Measurements from ENCODE around the gene PLIN4.
"Not testable (repeated sequence)": the region's sequence is repeated elsewhere in the genome, so short reads cannot be mapped to it uniquely, and the experiment has no call there.

PLIN4 gene

DNA sequence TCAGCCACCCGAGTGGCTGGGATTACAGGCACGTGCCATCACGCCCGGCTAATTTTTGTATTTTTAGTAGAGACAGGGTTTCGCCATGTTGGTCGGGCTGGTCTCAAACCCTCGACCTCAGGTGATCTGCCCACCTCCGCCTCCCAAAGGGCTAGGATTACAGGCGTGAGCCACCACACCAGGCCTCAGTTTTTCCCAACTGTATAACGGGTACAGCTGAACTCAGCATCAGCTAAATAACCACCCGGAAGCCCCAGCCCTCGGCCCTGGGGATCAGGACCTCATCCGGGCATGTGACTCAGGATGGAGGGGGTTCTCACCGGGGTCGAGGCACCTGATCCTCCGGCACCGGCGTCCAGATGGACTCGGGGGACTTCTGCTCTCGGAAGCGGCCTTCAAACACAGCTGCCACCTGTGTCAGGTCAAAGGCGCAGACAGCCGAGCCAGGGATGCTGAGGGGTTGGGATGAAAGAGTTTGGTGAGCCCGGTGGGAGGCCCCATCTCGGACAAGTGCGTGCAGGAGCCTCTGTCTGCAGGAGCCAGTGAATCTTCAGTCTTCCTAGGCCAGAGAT, 32.3 kb upstream of the PLIN4 start:
- H3K4me3 ChIP-seq (ENCODE audit: low read depth, low read length), result no peak overlapping the region

DNA sequence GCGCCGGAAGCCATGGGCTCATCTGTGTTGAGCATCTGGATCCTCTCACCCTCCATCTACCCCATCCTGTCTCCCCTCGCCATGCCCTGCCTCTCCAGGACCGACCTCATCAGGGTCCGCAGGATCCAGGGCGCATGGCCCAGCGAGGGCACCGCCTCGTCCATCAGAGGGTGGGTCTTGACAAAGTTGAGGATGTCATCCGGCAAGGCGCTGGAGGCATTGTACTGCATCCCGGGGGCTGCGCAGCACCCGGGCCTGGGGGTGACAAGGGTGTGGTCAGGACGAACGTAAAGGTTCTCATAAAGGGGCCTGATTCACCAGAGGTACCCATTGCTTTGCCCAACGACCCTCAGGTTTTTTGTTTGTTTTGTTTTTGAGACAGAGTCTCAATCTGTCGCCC, 31.7 kb upstream of the PLIN4 start:
- DNase-seq (ENCODE audit: low read depth), result no peak
- no peak overlapping the region for H3K4me3 ChIP-seq (ENCODE audit: low read depth, low read length)

More for the DNA sequence above, 32.3 kb upstream of the PLIN4 start:
- DNase-seq (ENCODE audit: low read depth), result no peak

DNA sequence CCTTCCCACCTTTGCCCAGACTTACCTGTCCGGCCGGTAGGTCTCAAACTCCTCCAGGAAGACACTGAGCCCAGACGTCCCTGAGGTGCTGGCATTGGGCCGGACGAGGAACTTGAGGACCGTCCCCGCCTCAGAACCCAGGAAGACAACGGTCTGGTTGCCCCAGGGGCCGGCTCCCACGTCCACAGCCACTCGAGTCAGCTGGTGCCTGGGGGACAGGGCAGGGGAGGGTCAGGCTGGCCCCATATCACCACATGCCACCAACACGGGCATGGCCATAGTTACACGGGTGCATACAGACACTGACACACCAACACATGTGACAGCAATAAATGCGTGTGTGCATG, 29.9 kb upstream of the PLIN4 start:
- no peak overlapping the region for H3K4me3 ChIP-seq (ENCODE audit: low read depth, low read length)

DNA sequence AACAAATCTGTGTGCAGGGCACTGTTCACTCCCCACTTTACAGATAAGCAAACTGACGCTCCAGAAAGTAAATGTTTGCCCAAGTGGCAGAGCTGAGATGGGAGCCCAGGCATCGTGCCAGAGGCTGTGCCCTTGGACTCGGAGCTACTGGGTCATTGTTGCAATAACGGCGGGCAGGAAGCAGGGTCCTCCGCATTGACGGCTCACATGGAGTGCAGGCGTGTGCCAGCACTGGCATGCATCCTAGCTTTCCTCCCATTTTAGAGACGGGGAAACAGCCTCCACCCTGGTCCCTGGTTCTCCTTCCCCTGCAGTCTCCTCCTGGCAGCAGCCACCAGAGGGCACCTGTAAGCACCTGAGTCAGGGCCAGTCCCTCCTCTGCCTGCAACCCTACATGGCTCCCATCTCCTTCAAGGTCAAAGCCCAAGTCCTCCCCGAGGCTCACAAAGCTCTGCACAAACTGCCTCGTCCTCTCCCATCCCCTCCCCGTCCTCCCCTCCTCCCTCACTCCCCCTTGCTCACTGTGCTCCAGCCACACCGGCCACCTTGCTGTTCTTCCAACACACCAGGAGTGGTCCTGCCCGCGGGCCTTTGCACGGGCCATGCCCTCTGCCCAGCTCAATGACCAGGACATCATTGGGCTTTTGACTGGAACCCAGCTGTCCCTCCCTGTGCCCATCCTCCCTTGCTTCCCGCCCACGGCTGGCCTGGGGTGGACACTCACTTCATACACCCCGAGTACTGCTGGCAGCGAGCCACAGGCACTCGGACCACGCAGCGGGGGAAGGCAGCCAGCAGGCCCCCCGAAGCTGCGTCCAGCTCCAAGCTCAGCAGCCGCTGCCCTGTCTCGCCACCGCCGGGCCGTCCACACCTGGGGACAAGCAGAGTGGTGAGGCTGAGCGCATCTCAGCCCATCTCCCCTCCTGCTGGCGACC, 29.3 kb upstream of the PLIN4 start:
- no peak for DNase-seq (ENCODE audit: low read depth)
- no peak overlapping the region for H3K4me3 ChIP-seq (ENCODE audit: low read depth, low read length)

More for the DNA sequence above, 29.9 kb upstream of the PLIN4 start:
- DNase-seq (ENCODE audit: low read depth), result no peak

DNA sequence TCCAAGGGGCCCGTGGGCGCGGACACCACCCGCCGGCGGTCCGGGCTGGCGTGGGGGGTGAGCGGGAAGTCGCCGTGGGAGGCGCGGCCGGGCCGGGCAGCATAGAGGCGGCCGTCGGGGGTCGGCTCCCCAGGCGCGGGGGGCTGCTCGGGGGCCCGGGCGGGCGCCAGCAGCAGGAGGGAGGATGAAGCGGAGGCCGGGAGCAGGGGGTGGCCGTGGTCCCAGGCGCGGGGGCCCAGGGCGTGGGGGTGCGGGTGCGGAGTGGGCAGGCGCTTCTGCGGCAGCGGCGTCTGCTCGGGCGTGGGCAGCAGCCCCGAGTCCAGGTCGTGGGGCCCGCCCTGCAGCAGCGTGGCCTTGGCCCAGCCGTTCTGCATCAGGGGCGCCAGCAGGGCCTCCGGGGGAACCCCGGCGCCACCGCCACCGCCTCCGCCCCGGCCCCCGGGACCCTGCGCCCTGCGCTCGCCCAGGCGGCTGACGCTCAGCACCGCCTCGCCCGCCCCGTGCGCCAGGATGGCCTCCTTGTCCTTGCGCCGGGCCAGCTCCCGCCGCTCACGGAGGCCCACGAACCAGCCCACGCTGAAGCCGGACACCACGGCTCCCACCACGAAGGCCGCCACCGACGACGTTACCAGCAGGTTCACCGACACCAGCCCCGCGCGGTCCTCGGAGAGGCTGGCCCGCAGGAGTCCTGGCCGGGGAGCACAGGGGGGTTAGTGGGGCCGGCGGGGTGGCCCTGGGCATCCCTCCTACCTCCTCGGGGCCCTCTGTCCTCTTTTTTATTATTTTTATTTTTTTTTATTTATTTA, 25.8 kb upstream of the PLIN4 start:
- no peak overlapping the region for H3K4me3 ChIP-seq (ENCODE audit: low read depth, low read length)
- no peak for DNase-seq (ENCODE audit: low read depth)

DNA sequence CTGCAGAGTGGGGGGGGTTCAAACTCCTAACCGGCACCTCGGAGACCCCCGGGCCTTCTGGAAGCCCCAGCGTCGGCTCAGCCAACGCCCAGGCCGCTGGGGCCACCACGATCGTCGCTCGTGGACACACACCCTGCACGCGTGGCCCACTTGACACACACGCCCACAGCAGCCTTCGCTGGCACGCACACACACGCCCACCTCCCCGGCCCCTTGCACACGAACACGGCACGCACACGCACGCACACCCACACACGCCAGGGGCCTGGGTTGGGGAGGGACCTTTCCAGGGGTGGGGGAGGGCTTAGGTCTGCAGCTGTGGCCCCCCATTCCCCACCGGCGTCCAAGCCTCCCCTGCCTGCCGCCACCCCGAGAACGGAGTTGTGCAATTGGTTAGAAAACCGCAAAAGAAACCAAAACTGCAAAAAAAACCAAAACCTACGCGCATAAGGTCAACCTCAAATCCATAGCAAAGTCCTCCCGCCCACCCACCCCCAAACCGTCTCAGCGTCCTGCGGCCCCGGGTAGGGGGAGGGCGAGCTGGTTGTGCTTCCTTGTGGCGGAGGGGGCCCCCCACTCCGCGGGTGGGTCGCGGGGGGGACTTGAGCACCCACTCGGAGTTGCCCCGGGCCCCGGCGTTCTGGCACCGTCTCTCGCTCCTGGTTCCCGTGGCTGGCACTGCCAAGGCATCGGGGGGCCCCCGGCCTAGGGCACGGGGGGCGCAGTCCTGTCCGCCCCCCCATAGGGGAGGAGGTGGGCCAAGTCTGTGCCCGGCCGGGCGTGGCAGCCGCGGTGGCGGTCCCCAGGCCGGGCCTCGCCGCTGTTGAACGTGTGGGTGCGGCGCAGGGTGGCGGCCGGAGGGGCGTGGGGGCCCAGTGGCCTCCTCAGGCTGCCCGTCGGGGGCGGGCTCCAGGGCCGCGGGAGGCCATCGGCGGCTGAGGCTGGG, 24.9 kb upstream of the PLIN4 start:
- H3K4me3 ChIP-seq (ENCODE audit: low read depth, low read length), result no peak overlapping the region

DNA sequence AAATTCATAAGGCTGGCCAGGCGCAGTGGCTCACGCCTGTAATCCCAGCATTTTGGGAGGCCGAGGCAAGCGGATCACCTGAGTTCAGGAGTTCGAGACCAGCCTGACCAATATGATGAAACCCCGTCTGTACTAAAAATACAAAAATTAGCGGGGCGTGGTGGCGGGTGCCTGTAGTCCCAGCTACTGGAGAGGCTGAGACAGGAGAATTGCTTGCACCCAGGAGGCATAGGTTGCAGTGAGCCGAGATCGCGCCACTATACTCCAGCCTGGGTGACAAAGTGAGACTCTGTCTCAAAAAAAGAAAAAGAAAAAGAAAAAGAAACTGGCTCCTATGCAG, 23.5 kb upstream of the PLIN4 start:
- not testable (repeated sequence) for DNase-seq (ENCODE audit: low read depth); H3K4me3 ChIP-seq (ENCODE audit: low read depth, low read length)

More for the DNA sequence above, 24.9 kb upstream of the PLIN4 start:
- DNase-seq (ENCODE audit: low read depth), result no peak

DNA sequence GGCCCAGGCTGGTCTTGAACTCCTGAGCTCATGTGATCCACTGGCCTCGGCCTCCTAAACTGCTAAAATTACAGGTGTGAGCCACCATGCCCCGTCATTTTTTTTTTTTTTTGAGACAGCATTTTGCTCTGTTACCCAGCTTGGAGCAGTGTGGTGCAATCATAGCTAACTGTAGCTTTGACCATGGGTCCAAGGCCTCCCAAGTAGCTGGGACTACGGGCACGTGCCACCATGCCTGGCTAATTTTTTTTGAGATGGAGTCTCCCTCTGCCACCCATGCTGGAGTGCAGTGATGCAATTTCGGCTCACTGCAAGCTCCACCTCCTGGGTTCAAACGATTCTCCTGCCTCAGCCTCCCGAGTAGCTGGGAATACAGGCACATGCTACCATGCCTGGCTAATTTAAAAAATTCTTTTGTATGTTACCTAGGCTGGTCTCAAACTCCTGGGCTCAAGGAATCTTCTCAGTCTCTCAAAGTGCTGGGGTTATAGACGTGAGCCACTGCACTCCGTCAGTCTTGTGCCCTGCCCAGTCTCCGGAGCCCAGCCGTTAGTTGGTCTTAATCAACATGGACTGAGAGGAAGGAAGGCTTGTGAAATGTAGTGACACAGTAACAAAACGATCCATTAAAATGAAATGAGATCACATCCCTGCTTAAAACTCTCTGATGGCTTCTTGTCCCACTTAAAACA, 23.0 kb upstream of the PLIN4 start:
- no peak overlapping the region for H3K4me3 ChIP-seq (ENCODE audit: low read depth, low read length)
- no peak for DNase-seq (ENCODE audit: low read depth)

DNA sequence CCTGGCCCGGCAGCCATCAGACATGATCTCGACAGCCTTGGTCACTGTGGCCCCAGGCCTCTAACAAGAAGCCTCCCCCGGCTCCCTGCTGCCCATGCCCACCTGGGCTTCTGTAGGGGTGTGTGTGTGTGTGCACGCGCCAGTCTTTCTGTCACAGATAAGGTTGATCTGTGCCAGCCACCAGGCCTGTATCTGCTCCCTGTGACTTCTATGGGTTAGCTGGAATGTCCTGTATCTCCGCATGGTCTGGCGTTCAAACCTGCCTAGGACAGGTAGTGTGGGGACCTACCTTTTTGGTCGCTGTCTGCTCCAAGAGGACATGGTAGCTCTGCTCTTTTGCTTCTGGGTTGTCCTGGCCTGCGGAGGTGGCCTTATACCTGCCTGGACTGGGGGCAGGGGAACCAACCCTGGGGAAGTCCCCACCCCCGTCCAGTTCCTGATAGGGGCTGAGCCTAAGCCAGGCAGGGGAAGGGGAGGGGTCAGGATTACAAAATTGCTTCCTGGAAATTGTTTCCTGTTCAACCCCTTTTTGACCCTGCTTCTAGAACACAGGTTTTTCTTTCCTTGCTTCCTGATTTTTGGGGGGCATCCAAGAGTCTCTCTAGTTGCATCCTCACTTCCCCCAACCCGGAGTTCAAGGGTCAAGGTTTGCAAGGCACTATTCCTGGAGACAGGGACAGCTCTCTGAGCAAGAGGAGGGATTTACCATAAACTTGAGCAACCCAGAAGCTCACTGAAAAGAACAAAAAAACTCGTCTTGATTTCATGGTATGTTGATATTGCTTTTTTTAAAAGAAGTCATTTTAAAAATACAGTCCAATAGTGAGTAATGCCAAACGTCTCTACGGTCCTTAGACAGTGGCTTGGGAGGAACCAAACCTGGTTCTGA, 21.7 kb upstream of the PLIN4 start, which contains the start of gene LRG1:
LRG1 (minus strand) TSS at position 344 of the 889 bp plus-strand sequence; CDS start at position 321, 23 bp downstream.
- no peak for DNase-seq (ENCODE audit: low read depth)
- H3K4me3 ChIP-seq (ENCODE audit: low read depth, low read length), result no peak within 1 kb of the TSS

DNA sequence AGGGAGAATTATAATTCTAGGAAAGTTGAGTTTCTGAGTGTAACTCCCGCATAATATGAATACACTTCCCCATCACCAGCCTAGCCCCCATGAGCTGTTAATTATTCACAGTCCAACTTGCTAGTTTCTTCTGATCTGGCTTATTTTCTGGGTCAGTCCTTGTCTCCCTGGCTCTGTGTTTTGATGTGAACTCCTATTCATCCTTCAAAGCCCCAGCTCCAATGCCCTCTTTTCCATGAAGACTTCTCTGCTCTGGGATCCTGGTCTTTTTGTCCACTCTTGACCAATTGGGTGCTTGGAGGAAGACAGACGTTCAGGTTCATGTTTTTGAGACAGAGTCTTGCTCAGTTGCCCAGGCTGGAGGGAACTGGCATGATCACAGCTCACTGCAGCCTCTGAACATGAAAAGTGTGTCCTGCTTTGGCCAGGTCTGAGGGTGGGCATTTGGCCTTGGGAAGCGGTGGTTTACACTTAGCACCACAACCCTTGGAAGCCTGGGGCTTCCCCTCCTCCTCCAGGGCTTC, 20.9 kb upstream of the PLIN4 start:
- no peak for DNase-seq (ENCODE audit: low read depth)

DNA sequence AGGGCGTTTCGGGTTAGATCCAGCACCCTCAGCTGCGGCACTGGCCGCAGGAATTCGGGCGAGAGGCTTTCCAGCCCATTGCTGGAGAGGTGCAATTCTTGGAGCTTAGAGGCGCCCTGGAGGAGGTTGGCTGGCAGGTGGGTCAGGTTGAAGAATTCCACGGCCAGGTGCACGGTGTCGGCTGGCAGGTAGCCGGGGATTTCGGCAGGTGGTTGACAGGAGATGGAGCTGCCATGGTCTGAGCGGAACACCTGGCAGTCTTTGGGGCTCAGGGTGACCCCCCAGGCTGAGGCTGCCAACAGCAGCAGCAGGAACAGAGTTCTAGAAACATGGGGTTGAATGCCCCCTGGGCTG, 20.3 kb upstream of the PLIN4 start:
- no peak overlapping the region for H3K4me3 ChIP-seq (ENCODE audit: low read depth, low read length)
- no peak for DNase-seq (ENCODE audit: low read depth)

More for the DNA sequence above, 20.9 kb upstream of the PLIN4 start:
- H3K4me3 ChIP-seq (ENCODE audit: low read depth, low read length), result no peak overlapping the region

DNA sequence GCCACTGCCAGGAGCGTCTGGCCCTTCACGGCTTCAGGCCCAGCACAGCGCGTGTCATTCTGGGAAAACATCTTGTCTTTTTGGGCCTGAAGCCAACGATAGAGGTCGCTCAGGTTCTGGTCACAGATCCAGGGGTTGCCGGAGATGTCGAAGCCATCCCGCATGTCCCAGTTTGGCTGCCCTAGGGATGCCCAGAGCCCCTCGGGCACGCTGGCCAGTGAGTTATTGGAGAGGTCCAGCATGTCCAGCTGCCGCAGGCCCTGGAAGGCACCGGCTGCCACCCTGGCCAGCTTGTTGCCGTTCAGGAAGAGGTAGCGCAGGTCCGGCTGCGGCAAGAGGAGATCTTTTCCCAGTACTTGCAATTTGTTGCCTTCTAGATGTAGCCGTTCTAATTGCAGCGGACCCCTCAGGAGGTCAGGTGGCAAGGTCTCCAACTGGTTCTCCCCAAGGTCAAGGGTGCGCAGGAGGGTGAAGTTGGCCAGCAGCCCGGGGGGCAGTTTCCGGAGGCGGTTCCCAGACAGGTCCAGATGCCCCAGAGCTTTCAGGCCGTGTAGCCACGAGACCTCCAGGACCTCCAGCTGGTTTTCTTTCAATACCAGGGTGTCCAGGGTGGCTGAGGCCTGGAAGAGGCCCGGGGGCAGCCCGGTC, 19.8 kb upstream of the PLIN4 start:
- no peak overlapping the region for H3K4me3 ChIP-seq (ENCODE audit: low read depth, low read length)
- no peak for DNase-seq (ENCODE audit: low read depth)

DNA sequence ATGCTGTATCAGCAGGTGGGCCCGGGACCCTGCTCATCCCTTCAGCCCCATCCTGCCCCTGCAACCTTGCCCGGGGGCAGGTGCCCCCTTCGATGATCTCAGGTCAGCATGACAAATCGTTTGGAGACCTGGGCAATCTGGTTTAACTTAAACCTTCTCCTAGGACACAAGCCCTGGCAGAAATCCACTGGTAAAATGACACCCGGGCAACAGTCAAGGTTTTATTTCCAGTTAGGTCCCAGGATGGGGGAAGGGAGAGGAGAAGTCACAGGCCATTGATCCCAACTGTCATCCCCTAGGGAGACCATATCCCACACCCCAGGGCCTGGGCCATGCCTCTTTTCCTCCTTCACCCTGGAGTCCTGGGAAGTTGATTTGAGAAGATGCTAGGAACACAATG, 18.5 kb upstream of the PLIN4 start:
- no peak for DNase-seq (ENCODE audit: low read depth)
- no peak overlapping the region for H3K4me3 ChIP-seq (ENCODE audit: low read depth, low read length)

DNA sequence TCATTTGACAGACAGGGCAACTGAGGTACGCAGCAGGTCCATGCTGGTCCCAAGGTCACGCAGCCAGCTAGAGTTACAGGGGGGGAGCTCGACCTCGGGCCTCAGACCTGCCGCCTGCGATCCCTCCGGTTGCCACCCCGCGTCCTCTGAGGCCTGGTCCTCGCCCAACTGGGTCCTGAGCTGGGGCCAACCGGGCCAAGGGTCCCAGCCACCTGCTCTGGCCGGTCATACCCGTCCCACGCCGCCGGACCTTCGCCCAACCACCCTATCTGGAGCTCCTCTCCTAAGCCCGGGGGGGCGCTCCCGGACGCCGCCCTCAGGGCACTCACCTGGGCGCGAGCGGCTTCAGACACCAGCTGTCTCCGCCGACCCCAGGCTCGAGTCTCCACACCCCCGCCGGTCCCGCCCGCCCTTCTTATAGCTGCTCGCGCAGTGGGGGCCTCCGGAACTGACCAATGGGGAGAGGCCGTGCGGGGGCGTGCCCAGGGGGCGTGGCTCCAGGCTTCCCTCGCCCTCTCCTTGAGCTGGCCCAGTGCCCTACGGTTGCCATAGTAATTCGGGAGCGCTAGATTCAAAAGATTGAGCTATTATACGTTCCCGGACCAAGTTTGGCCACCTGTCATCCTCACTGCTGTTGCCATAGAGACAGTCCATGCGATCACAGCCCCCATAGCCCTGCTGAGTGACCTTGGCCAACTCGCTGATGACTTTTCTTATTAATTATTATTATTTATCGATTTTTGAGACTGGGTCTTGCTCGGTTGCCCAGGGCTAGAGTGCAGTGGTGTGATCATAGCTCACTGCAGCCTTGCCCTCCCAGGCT, 16.8 kb upstream of the PLIN4 start, which contains the start of gene PLIN5:
PLIN5 (minus strand) TSS at position 389 of the 823 bp plus-strand sequence. CDS start 1,150 bp downstream, outside the sequence.
- peak within 1 kb of the TSS; percentile 9 for H3K4me3 ChIP-seq (ENCODE audit: low read depth, low read length)
- DNase-seq (ENCODE audit: low read depth), result no peak

DNA sequence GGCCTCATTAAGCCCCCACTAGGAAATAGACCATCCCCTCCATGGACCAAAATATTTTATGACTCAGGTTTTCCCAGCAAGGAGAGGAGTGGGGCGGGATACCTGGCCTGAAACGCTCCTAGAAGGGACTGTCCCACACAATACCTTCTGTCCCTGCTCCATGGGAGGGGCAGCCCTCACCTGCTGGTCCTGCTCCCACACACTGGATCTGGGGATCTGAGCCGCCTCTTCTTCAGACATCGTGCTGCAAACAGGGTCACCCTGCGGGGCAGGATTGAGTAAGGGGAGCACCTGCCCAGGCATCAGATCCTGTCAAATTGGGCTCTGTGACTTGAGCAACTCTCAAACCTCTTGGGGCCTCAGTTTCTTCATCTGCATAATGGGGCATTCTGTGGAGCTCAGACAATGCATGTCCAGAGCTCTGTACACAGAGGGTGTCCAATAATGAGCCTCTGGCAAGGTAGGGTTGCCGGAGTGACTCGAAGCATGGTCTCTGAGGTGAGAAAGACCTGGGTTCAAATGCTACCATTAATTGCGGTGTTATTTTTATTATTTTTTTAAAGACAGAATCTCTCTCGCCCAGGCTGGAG, 15.6 kb upstream of the PLIN4 start:
- no peak for DNase-seq (ENCODE audit: low read depth)
- no peak overlapping the region for H3K4me3 ChIP-seq (ENCODE audit: low read depth, low read length)

DNA sequence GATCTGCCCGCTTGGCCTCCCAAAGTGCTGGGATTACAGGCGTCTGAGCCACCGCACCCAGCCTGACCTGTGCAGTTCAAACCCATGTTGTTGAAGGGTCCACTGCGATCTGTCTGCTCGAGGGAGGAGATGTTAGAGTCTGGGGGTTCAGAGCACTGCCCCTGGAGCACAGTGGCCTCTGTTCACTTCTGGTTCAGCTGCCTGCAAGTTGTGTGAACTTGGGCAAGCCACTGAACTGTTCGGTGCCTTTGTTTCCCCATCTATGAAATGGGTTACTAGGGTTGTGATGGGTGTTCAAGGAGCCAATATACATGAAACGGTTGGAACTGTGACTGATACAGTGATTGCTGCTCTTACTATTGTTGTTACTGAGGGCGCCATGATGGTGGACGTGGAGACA, 15.0 kb upstream of the PLIN4 start:
- no peak overlapping the region for H3K4me3 ChIP-seq (ENCODE audit: low read depth, low read length)
- no peak for DNase-seq (ENCODE audit: low read depth)

Data from skeletal muscle cell (primary cell).